Lower lobe of right lung (tissue), 2 donors: ENCODE results near the gene CFAP206. TPM values are rescaled to one million over a fixed set of nuclear protein-coding genes. Genes with fewer than 3 reads are reported as not detected.

Source experiments
- ATAC-seq, 2 donors: fragments of 200-7000 bp; cut with Tn5 transposase; one replicate each; pipeline ENCODE4 v1.9.1; 2020 to 2022; ENCODE audit warnings: mild to moderate bottlenecking in 2 of 2, moderate library complexity in 2 of 2
- DNase-seq: peaks from one replicate; pipeline ENCODE4 v3.0.0-alpha.2; 2020
- H3K27ac ChIP-seq: fragments of 200-600 bp; one replicate; pipeline ENCODE4 v1.8.0; 2022
- H3K27me3 ChIP-seq: fragments of 200-600 bp; one replicate; pipeline ENCODE4 v1.8.0; 2022; ENCODE audit warnings: low read depth
- H3K36me3 ChIP-seq: fragments of 200-600 bp; one replicate; pipeline ENCODE4 v1.8.0; 2022; ENCODE audit warnings: mild to moderate bottlenecking
- H3K4me1 ChIP-seq: fragments of 200-600 bp; one replicate; pipeline ENCODE4 v1.8.0; 2022
- H3K4me3 ChIP-seq: fragments of 200-600 bp; one replicate; pipeline ENCODE4 v1.8.0; 2022; ENCODE audit warnings: mild to moderate bottlenecking
- H3K9me3 ChIP-seq: fragments of 200-600 bp; one replicate; pipeline ENCODE4 v1.8.0; 2022
- CTCF ChIP-seq: fragments of 200-600 bp; IDR thresholded peaks from one replicate; pipeline ENCODE4 v1.8.0; 2022; ENCODE audit warnings: antibody characterized with exemption, mild to moderate bottlenecking
- intact Hi-C: fragments of 100-400 bp; cut with DNase I; formaldehyde crosslinking; loops from one replicate; pipeline ENCODE4 v1.11.0; 2022
- total RNA-seq: library from RNA; stranded (reverse); fragmentation: NEBNext Ultra II Directional; extraction: Animal tissue kit (Norgen Biotek cat#: 25700); gene quantifications from one replicate; pipeline ENCODE4 v1.2.1, GENCODE V29; 2021
- donor health status: DM: no; HTN: yes; CAD: no; lungs with severe emphysema.

CFAP206 gene
- total RNA-seq, 1 donor from 2014 or later = 3.9 TPM

- no peak for TF ChIP-seq CTCF
- Histone ChIP-seq H3K27me3 (no peaks in the 10 kb centered on the region), H3K4me3 (no peak overlapping the region), H3K36me3 (no peaks in the 10 kb centered on the region), H3K4me1 (no peaks in the 10 kb centered on the region), H3K9me3 (no peaks in the 10 kb centered on the region), H3K27ac (no peak overlapping the region)
- DNase-seq = no peak
- intact Hi-C loops = no loop called here
- no peak for ATAC-seq
Observed at GRCh38 chr6:87465051-87465450, 57.3 kb downstream of the CFAP206 start.

- no peaks in the 10 kb centered on the region for H3K9me3 ChIP-seq
- peak; percentile 92 for DNase-seq
- intact Hi-C loops = no loop called here
- ATAC-seq = peak; percentile 99
- H3K4me1 ChIP-seq = peaks cover 35% of the 10 kb centered on the region
- peak within 1 kb of the TSS; percentile 98 for H3K27ac ChIP-seq
- peak; percentile 38 for TF ChIP-seq CTCF
- peak within 1 kb of the TSS; percentile 82 for H3K4me3 ChIP-seq
- no peaks in the 10 kb centered on the region for H3K27me3 ChIP-seq
- H3K36me3 ChIP-seq = peaks cover 6% of the 10 kb centered on the region
Observed at GRCh38 chr6:87472525-87473418, 65.0 kb downstream of the CFAP206 start, which contains the start of gene SLC35A1. TSS of gene SLC35A1 (plus strand) at chr6:87472974. CDS start at chr6:87473004, 30 bp downstream.

GRCh38 chr6:87473419-87473903, 65.7 kb downstream of the CFAP206 start:
- Histone ChIP-seq H3K27ac (peak overlapping the region; percentile 98), H3K27me3 (no peaks in the 10 kb centered on the region), H3K9me3 (no peaks in the 10 kb centered on the region), H3K4me1 (peaks cover 35% of the 10 kb centered on the region), H3K36me3 (peaks cover 13% of the 10 kb centered on the region), H3K4me3 (peak overlapping the region; percentile 82)
- intact Hi-C loops = no loop called here
- TF ChIP-seq CTCF = no peak
- peak; percentile 74 to 76 for ATAC-seq
- peak; percentile 53 for DNase-seq

- H3K27me3 ChIP-seq = no peaks in the 10 kb centered on the region
- H3K4me1 ChIP-seq = peaks cover 8% of the 10 kb centered on the region
- ATAC-seq (no peak), DNase-seq (no peak)
- no peaks in the 10 kb centered on the region for H3K9me3 ChIP-seq
- TF ChIP-seq CTCF = no peak
- peaks cover 17% of the 10 kb centered on the region for H3K36me3 ChIP-seq
- H3K4me3 ChIP-seq = no peak overlapping the region
- intact Hi-C loops = no loop called here
- H3K27ac ChIP-seq = no peak overlapping the region
Observed at GRCh38 chr6:87481931-87482330, 74.2 kb downstream of the CFAP206 start.

GRCh38 chr6:87482366-87482765, 74.6 kb downstream of the CFAP206 start:
- intact Hi-C loops = no loop called here
- Histone ChIP-seq H3K36me3 (peaks cover 16% of the 10 kb centered on the region), H3K27me3 (no peaks in the 10 kb centered on the region), H3K9me3 (no peaks in the 10 kb centered on the region), H3K27ac (no peak overlapping the region), H3K4me1 (peaks cover 8% of the 10 kb centered on the region), H3K4me3 (no peak overlapping the region)
- ATAC-seq (peak in 1 of 2 donors; percentile 76), DNase-seq (no peak)
- no peak for TF ChIP-seq CTCF
